Mucosa of descending colon (tissue), 3 donors: ENCODE data around the gene CAPN8. TPM values are rescaled to one million over a fixed set of nuclear protein-coding genes. Genes with fewer than 3 reads are reported as not detected.

Experiments used
- ATAC-seq: fragments of 200-7000 bp; cut with Tn5 transposase; one replicate; pipeline ENCODE4 v1.9.1; 2020; ENCODE audit warnings: mild to moderate bottlenecking, moderate library complexity
- DNase-seq, 3 donors: peaks; one replicate each; pipeline ENCODE4 v3.0.0-alpha.2; 2020
- H3K36me3 ChIP-seq: fragments of 200-600 bp; one replicate; pipeline ENCODE4 v1.8.0; 2021; ENCODE audit warnings: low read depth, mild to moderate bottlenecking
- H3K4me1 ChIP-seq: fragments of 200-600 bp; one replicate; pipeline ENCODE4 v1.8.0; 2021; ENCODE audit warnings: low read depth, mild to moderate bottlenecking
- H3K4me3 ChIP-seq: fragments of 200-600 bp; one replicate; pipeline ENCODE4 v1.8.0; 2021; ENCODE audit warnings: mild to moderate bottlenecking
- H3K9me3 ChIP-seq: fragments of 200-600 bp; one replicate; pipeline ENCODE4 v1.8.0; 2021; ENCODE audit warnings: mild to moderate bottlenecking
- CTCF ChIP-seq: fragments of 200-600 bp; IDR thresholded peaks from one replicate; pipeline ENCODE4 v1.8.0; 2022; ENCODE audit warnings: antibody characterized with exemption, mild to moderate bottlenecking
- intact Hi-C, 2 donors: fragments of 100-400 bp; cut with DNase I in 1 of 2; cut with micrococcal nuclease in 1 of 2; formaldehyde crosslinking; loops; one replicate each; pipeline versions ENCODE4 v1.11.0 to v1.11.1; 2022; cut with DNase I, micrococcal nuclease
- long read RNA-seq, 2 donors: library from polyadenylated mRNA; unstranded; transcript quantifications; one replicate each; pipeline ENCODE4 v2.0.0, GENCODE V29; 2019 to 2021
- total RNA-seq, 3 donors: library from RNA; stranded (reverse); fragmentation: NEBNext Ultra II Directional in 2 of 3; extraction: Animal tissue kit (Norgen Biotek cat#: 25700) in 2 of 3; gene quantifications; one replicate each; pipeline versions ENCODE4 v1.2.1 to v1.2.4, GENCODE V29; 2021 to 2023
- donor health status: DM: no; HTN: no; CAD: no; lungs with moderate emphysema.
- donor health status: DM: no; HTN: no; CAD: no.
- donor health status: DM: no; HTN: yes; CAD: no.

CAPN8 gene
- 10 to 100 TPM; 31.1 to 88.6 (median 59.0) TPM for total RNA-seq
- long read RNA-seq, donor 1, partial matches to known transcripts, result 3 of 9 reads
- long read RNA-seq, donor 1, other reads (novel, unspliced or antisense), result 3 of 9 reads
- long read RNA-seq, donor 2, transcript CAPN8-202 (10 exons, 2,596 nt), result major isoform, 5 of 18 reads
- long read RNA-seq, donor 2, partial matches to known transcripts, result 5 of 18 reads
- long read RNA-seq, donor 2, other reads (novel, unspliced or antisense), result 8 of 18 reads

- H3K4me3 ChIP-seq, result no peak within 1 kb of the TSS
- DNase-seq (peak; percentile 68 to 72 (median 70)), ATAC-seq (peak; percentile 95)
- H3K4me1 ChIP-seq, result peaks cover 31% of the 10 kb centered on the region
- no peaks in the 10 kb centered on the region for H3K36me3 ChIP-seq
- intact Hi-C loops, result no loop called here
- TF ChIP-seq CTCF, result no peak
- no peaks in the 10 kb centered on the region for H3K9me3 ChIP-seq
Measured at GRCh38 chr1:223665592-223666312, at the start of gene CAPN8. Gene CAPN8, minus strand, starts transcription at chr1:223665701. Its CDS starts 55 bp downstream, at chr1:223665646.

- Histone ChIP-seq H3K36me3 (no peaks in the 10 kb centered on the region), H3K4me3 (no peak overlapping the region), H3K9me3 (no peaks in the 10 kb centered on the region), H3K4me1 (peaks cover 67% of the 10 kb centered on the region)
- no peak for TF ChIP-seq CTCF
- DNase-seq (no peak), ATAC-seq (peak; percentile 4)
- intact Hi-C loops, result no loop called here
Measured at GRCh38 chr1:223714849-223715603, 49.5 kb upstream of the CAPN8 start.

GRCh38 chr1:223714421-223714724 is 48.9 kb upstream of the CAPN8 start:
- intact Hi-C loops, result no loop called here
- H3K9me3 ChIP-seq, result no peaks in the 10 kb centered on the region
- H3K4me3 ChIP-seq, result no peak overlapping the region
- no peaks in the 10 kb centered on the region for H3K36me3 ChIP-seq
- peaks cover 64% of the 10 kb centered on the region for H3K4me1 ChIP-seq
- ATAC-seq (no peak), DNase-seq (no peak)
- TF ChIP-seq CTCF, result no peak

GRCh38 chr1:223713546-223714420 is 48.3 kb upstream of the CAPN8 start:
- ATAC-seq, result peak; percentile 24
- no peak for TF ChIP-seq CTCF
- Histone ChIP-seq H3K36me3 (no peaks in the 10 kb centered on the region), H3K9me3 (no peaks in the 10 kb centered on the region), H3K4me1 (peaks cover 58% of the 10 kb centered on the region), H3K4me3 (peak overlapping the region; percentile 84)
- DNase-seq, result peak in 2 of 3 donors; percentile 58 to 62
- intact Hi-C loops, result no loop called here

GRCh38 chr1:223712850-223713474 is 47.5 kb upstream of the CAPN8 start:
- H3K36me3 ChIP-seq, result no peaks in the 10 kb centered on the region
- H3K4me3 ChIP-seq, result peak overlapping the region; percentile 84
- intact Hi-C loops, result no loop called here
- peaks cover 55% of the 10 kb centered on the region for H3K4me1 ChIP-seq
- peak; percentile 51 to 77 (median 73) for DNase-seq
- peak; percentile 54 for ATAC-seq
- no peaks in the 10 kb centered on the region for H3K9me3 ChIP-seq
- TF ChIP-seq CTCF, result no peak
